MM.1S (cell line): ENCODE results near the gene DOCK11.

ENCODE experiments used
- DNase-seq: peaks from one replicate; pipeline ENCODE4 v3.0.0-alpha.2; 2015
- H2AFZ ChIP-seq: fragments of 300-600 bp; sonication (generic); 2 replicates; pipeline ENCODE4 v1.6.0; 2016; ENCODE audit warnings: antibody characterized with exemption, low read length
- H3F3A ChIP-seq: fragments of 300-600 bp; sonication (generic); 2 replicates; pipeline ENCODE4 v1.6.1; 2016; ENCODE audit warnings: mild to moderate bottlenecking, antibody characterized with exemption, low read length, moderate library complexity, mixed read lengths; ENCODE audit not compliant: insufficient read depth
- H3K27ac ChIP-seq: fragments of 300-600 bp; sonication (generic); 2 replicates; pipeline ENCODE4 v1.5.1; 2016; ENCODE audit warnings: mild to moderate bottlenecking, low read length
- H3K27me3 ChIP-seq: fragments of 300-600 bp; sonication (generic); replicated peaks from 2 replicates; pipeline ENCODE4 v1.6.0; 2016; ENCODE audit warnings: low read length; ENCODE audit not compliant: insufficient read depth
- H3K36me3 ChIP-seq: fragments of 300-600 bp; sonication (generic); replicated peaks from 2 replicates; pipeline ENCODE4 v1.6.1; 2016; ENCODE audit warnings: mild to moderate bottlenecking, low read length, mixed read lengths; ENCODE audit not compliant: insufficient read depth
- H3K4me1 ChIP-seq: fragments of 300-600 bp; sonication (generic); 2 replicates; pipeline ENCODE4 v1.6.1; 2016; ENCODE audit warnings: low read length, mixed read lengths
- H3K4me2 ChIP-seq: fragments of 300-600 bp; sonication (generic); 2 replicates; pipeline ENCODE4 v1.6.0; 2016; ENCODE audit warnings: low read depth, low read length
- H3K4me3 ChIP-seq: fragments of 300-600 bp; sonication (generic); 2 replicates; pipeline ENCODE4 v1.5.1; 2016; ENCODE audit warnings: low read length, mixed read lengths
- H3K79me2 ChIP-seq: fragments of 300-600 bp; sonication (generic); 2 replicates; pipeline ENCODE4 v1.6.1; 2016; ENCODE audit warnings: mixed run types, low read length, mixed read lengths
- H3K9ac ChIP-seq: fragments of 300-600 bp; sonication (generic); 2 replicates; pipeline ENCODE4 v1.6.1; 2016; ENCODE audit warnings: low read length, mixed read lengths
- H3K9me2 ChIP-seq: fragments of 300-600 bp; sonication (generic); replicated peaks from 2 replicates; pipeline ENCODE4 v1.6.1; 2016; ENCODE audit warnings: mild to moderate bottlenecking, low read length, mixed read lengths; ENCODE audit not compliant: insufficient read depth
- H3K9me3 ChIP-seq: fragments of 300-600 bp; sonication (generic); replicated peaks from 2 replicates; pipeline ENCODE4 v1.6.1; 2016; ENCODE audit warnings: mild to moderate bottlenecking, low read length, mixed read lengths; ENCODE audit not compliant: insufficient read depth
- H4K20me1 ChIP-seq: fragments of 300-600 bp; sonication (generic); 2 replicates; pipeline ENCODE4 v1.6.1; 2016; ENCODE audit warnings: mild to moderate bottlenecking, low read length, moderate library complexity, mixed read lengths; ENCODE audit not compliant: insufficient read depth
- CTCF ChIP-seq: fragments of 300-600 bp; sonication (generic); IDR thresholded peaks from 2 replicates; pipeline ENCODE4 v1.5.1; 2016; ENCODE audit warnings: antibody characterized with exemption, low read length, mixed read lengths
- EZH2 ChIP-seq: fragments of 300-600 bp; sonication (generic); optimal IDR thresholded peaks from 2 replicates; pipeline ENCODE3; 2017; ENCODE audit warnings: low read depth, mild to moderate bottlenecking, antibody characterized with exemption, low read length, mixed read lengths
- EZH2phosphoT487 ChIP-seq: fragments of 300-600 bp; sonication (generic); IDR thresholded peaks from 2 replicates; pipeline ENCODE4 v1.6.1; 2018; ENCODE audit warnings: antibody characterized with exemption, low read length

The DOCK11 gene

GRCh38 chrX:118508635-118509034 lies 13.0 kb downstream of the DOCK11 start:
- no peak for DNase-seq
- TF ChIP-seq CTCF (no peak), EZH2phosphoT487 (no peak), EZH2 (no peak)
- no peak overlapping the region for H3K9ac ChIP-seq
- H3K4me2 ChIP-seq = no peak overlapping the region
- H3K4me3 ChIP-seq = no peak overlapping the region
- no peaks in the 10 kb centered on the region for H3K4me1 ChIP-seq
- H3K27ac ChIP-seq = no peak overlapping the region
- no peaks in the 10 kb centered on the region for H3K9me2 ChIP-seq
- no peaks in the 10 kb centered on the region for H4K20me1 ChIP-seq
- H3K36me3 ChIP-seq = no peaks in the 10 kb centered on the region
- H3K79me2 ChIP-seq = no peaks in the 10 kb centered on the region
- H3K27me3 ChIP-seq = no peaks in the 10 kb centered on the region
- no peaks in the 10 kb centered on the region for H3F3A ChIP-seq
- H3K9me3 ChIP-seq = no peaks in the 10 kb centered on the region
- no peak overlapping the region for H2AFZ ChIP-seq

DNA sequence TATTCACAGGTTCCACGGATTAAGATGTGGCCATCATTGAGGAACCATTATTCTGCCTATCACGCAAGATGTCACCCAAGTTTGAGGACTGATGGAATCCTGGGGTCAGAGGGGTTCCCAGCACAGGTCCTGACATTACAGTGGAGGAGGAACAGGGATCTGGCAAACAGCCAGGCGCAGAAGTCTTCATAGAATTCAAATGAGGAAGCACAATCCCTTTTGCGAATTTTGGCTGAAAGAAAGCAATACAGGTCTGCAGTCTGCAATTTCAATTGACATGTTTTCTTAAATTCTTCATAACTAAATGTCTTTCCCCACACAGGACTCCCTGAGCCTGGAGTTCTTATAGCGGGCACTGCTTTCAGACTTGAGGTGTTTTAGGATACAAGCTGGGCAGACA lies 14.5 kb downstream of the DOCK11 start:
- Histone ChIP-seq H3K9me3 (no peaks in the 10 kb centered on the region), H3K79me2 (no peaks in the 10 kb centered on the region), H3K4me1 (no peaks in the 10 kb centered on the region), H3K27ac (no peak overlapping the region), H3K36me3 (no peaks in the 10 kb centered on the region), H3K27me3 (no peaks in the 10 kb centered on the region), H3F3A (no peaks in the 10 kb centered on the region), H3K4me3 (no peak overlapping the region), H3K9ac (no peak overlapping the region), H2AFZ (no peak overlapping the region), H3K9me2 (no peaks in the 10 kb centered on the region), H3K4me2 (no peak overlapping the region), H4K20me1 (no peaks in the 10 kb centered on the region)
- no peak for DNase-seq
- TF ChIP-seq EZH2 (no peak), EZH2phosphoT487 (no peak), CTCF (no peak)

GRCh38 chrX:118513120-118513898 lies 17.7 kb downstream of the DOCK11 start:
- Histone ChIP-seq H3K9ac (no peak overlapping the region), H3F3A (no peaks in the 10 kb centered on the region), H4K20me1 (no peaks in the 10 kb centered on the region), H2AFZ (no peak overlapping the region), H3K79me2 (no peaks in the 10 kb centered on the region), H3K9me2 (no peaks in the 10 kb centered on the region), H3K4me3 (no peak overlapping the region), H3K36me3 (no peaks in the 10 kb centered on the region), H3K4me1 (no peaks in the 10 kb centered on the region), H3K9me3 (no peaks in the 10 kb centered on the region), H3K27ac (no peak overlapping the region), H3K27me3 (no peaks in the 10 kb centered on the region), H3K4me2 (no peak overlapping the region)
- TF ChIP-seq CTCF = no peak
- no peak for TF ChIP-seq EZH2
- no peak for TF ChIP-seq EZH2phosphoT487
- DNase-seq = no peak
